ENCODE measurements around the gene DNAH17. TPM values are rescaled to one million over a fixed set of nuclear protein-coding genes. Genes with fewer than 3 reads are reported as not detected.

Gene DNAH17
- total RNA-seq, 1 experiment from 2014 or later: 0.18 TPM

DNA sequence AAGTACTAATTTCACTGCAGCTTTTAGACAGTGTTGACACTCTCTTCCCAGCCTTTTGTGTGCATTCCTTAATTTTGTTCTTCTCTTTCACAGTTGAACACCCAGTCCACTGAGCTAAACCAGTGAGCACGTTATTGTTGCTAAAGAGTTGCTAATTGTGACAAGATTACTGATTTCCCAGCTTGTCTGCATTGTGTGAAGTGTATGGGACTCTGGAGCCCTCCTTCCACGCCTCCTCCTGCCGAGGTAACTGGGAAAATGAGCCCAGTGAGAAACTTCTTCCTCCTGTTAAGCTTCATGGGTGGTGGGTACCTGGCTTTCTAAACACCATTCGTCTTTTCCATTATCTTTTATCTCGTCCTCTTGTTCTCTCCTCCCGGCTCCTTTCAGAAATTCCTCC is 29.8 kb upstream of the DNAH17 start:
- ChIA-PET CTCF (interaction anchor here (0.6 to 1.1 kb wide), 2 partner anchors 49 to 110 kb away, joined by 3 to 5 read pairs; no protein-coding TSS in a partner anchor), POLR2A (interaction anchor here (0.5 kb wide), 1 partner anchor 120 kb away, joined by 5 read pairs; no protein-coding TSS in a partner anchor)
- no peaks in the 10 kb centered on the region for H3K9me3 ChIP-seq (ENCODE audit: control insufficient read depth, insufficient read depth, low read depth, low read length)
- TF ChIP-seq, protein P1, sequence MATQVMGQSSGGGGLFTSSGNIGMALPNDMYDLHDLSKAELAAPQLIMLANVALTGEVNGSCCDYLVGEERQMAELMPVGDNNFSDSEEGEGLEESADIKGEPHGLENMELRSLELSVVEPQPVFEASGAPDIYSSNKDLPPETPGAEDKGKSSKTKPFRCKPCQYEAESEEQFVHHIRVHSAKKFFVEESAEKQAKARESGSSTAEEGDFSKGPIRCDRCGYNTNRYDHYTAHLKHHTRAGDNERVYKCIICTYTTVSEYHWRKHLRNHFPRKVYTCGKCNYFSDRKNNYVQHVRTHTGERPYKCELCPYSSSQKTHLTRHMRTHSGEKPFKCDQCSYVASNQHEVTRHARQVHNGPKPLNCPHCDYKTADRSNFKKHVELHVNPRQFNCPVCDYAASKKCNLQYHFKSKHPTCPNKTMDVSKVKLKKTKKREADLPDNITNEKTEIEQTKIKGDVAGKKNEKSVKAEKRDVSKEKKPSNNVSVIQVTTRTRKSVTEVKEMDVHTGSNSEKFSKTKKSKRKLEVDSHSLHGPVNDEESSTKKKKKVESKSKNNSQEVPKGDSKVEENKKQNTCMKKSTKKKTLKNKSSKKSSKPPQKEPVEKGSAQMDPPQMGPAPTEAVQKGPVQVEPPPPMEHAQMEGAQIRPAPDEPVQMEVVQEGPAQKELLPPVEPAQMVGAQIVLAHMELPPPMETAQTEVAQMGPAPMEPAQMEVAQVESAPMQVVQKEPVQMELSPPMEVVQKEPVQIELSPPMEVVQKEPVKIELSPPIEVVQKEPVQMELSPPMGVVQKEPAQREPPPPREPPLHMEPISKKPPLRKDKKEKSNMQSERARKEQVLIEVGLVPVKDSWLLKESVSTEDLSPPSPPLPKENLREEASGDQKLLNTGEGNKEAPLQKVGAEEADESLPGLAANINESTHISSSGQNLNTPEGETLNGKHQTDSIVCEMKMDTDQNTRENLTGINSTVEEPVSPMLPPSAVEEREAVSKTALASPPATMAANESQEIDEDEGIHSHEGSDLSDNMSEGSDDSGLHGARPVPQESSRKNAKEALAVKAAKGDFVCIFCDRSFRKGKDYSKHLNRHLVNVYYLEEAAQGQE (IDR thresholded peaks at IDR 0.05; ENCODE audit: insufficient read depth in 1 of 2, low read depth in 2 of 2, low read length in 1 of 2): no peak
- no peak for TF ChIP-seq SIN3A (IDR thresholded peaks at IDR 0.05; ENCODE audit: borderline replicate concordance, insufficient read depth, low read depth, low read length)
- no peak for TF ChIP-seq POLR2AphosphoS5 (IDR thresholded peaks at IDR 0.05; ENCODE audit: low read depth, low read length)
- TF ChIP-seq, protein P2, sequence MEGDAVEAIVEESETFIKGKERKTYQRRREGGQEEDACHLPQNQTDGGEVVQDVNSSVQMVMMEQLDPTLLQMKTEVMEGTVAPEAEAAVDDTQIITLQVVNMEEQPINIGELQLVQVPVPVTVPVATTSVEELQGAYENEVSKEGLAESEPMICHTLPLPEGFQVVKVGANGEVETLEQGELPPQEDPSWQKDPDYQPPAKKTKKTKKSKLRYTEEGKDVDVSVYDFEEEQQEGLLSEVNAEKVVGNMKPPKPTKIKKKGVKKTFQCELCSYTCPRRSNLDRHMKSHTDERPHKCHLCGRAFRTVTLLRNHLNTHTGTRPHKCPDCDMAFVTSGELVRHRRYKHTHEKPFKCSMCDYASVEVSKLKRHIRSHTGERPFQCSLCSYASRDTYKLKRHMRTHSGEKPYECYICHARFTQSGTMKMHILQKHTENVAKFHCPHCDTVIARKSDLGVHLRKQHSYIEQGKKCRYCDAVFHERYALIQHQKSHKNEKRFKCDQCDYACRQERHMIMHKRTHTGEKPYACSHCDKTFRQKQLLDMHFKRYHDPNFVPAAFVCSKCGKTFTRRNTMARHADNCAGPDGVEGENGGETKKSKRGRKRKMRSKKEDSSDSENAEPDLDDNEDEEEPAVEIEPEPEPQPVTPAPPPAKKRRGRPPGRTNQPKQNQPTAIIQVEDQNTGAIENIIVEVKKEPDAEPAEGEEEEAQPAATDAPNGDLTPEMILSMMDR (IDR thresholded peaks at IDR 0.05): no peak
- TF ChIP-seq TCF7L2 (IDR thresholded peaks at IDR 0.05; ENCODE audit: low read depth, low read length): no peak
- no peaks in the 10 kb centered on the region for H3K4me1 ChIP-seq (ENCODE audit: control insufficient read depth, insufficient read depth, low read length)
- ATAC-seq (no peak), DNase-seq (ENCODE audit: low read depth, low spot score) (no peak)
- H3K36me3 ChIP-seq (ENCODE audit: control insufficient read depth, insufficient read depth, low read length): no peaks in the 10 kb centered on the region
- BruUV-seq (replicated peaks): no TSS peak
- in situ Hi-C loops (cut with HindIII; ENCODE audit: low pct_unique_long_range_greater_than_20kb, low sequenced_read_pairs): no loop called here
- H3K4me3 ChIP-seq (ENCODE audit: low read depth in 2 of 2, low read length in 2 of 2): no peak overlapping the region
- no peaks in the 10 kb centered on the region for H3K27me3 ChIP-seq (ENCODE audit: control insufficient read depth, insufficient read depth, low read length)
- H3K27ac ChIP-seq (ENCODE audit: low read length): no peak overlapping the region
- intact Hi-C loops (cut with micrococcal nuclease; ENCODE audit: unreplicated experiment): no loop called here

DNA sequence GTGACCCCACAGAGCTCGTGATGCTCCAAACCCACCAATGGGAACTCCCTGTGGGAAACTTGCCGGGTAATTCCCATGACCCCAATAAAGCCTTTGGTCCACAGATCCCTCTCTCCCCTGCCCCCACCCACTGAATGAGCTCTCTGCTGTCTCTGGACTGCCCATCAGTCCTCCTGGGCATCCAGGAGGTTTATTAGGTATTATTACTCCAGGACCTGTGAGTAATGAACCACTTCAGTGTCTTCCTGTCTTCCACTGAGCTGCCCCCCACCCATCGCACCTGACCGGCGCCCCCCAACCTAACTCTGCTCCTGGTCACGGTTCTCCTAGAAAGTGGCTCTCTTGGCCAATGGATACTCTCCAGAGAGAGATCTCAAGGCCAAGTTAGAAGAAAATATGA is 28.7 kb upstream of the DNAH17 start:
- H3K9me3 ChIP-seq (ENCODE audit: control insufficient read depth, insufficient read depth, low read depth, low read length): no peaks in the 10 kb centered on the region
- no peak overlapping the region for H3K4me3 ChIP-seq (ENCODE audit: low read depth in 2 of 2, low read length in 2 of 2)
- H3K36me3 ChIP-seq (ENCODE audit: control insufficient read depth, insufficient read depth, low read length): no peaks in the 10 kb centered on the region
- intact Hi-C loops (cut with micrococcal nuclease; ENCODE audit: unreplicated experiment): loop anchor here (2.0 kb wide), 1 partner anchor 109 kb away; no protein-coding TSS in a partner anchor
- no peak for DNase-seq (ENCODE audit: low read depth, low spot score)
- H3K4me1 ChIP-seq (ENCODE audit: control insufficient read depth, insufficient read depth, low read length): peaks cover 4% of the 10 kb centered on the region; the same call in 1 of the 2 replicates
- TF ChIP-seq TCF7L2 (IDR thresholded peaks at IDR 0.05; ENCODE audit: low read depth, low read length) (no peak), POLR2AphosphoS5 (IDR thresholded peaks at IDR 0.05; ENCODE audit: low read depth, low read length) (no peak), SIN3A (IDR thresholded peaks at IDR 0.05; ENCODE audit: borderline replicate concordance, insufficient read depth, low read depth, low read length) (no peak)
- TF ChIP-seq, protein P2 (IDR thresholded peaks at IDR 0.05): no peak
- TF ChIP-seq, protein P1 (IDR thresholded peaks at IDR 0.05; ENCODE audit: insufficient read depth in 1 of 2, low read depth in 2 of 2, low read length in 1 of 2): no peak
- POLR2A ChIA-PET: interaction anchor here (0.6 kb wide), 1 partner anchor 63 kb away, joined by 7 read pairs; no protein-coding TSS in a partner anchor
- H3K27me3 ChIP-seq (ENCODE audit: control insufficient read depth, insufficient read depth, low read length): no peaks in the 10 kb centered on the region
- CTCF ChIA-PET: interaction anchor here (0.5 kb wide), 1 partner anchor 53 kb away, joined by 4 read pairs; no protein-coding TSS in a partner anchor
- H3K27ac ChIP-seq (ENCODE audit: low read length): no peak overlapping the region
- in situ Hi-C loops (cut with HindIII; ENCODE audit: low pct_unique_long_range_greater_than_20kb, low sequenced_read_pairs): no loop called here
- no peak for ATAC-seq
- BruUV-seq (replicated peaks): no TSS peak
